GM20431 (cell line): Measurements from ENCODE around the gene SHISA5.
"Not testable (repeated sequence)": the region's sequence is repeated elsewhere in the genome, so short reads cannot be mapped to it uniquely, and the experiment has no call there.

Experiments used
- in situ Hi-C: fragments of 300-500 bp; cut with MseI, MboI; formaldehyde crosslinking; loops from one replicate; pipeline ENCODE4 v1.15.0; 2020; ENCODE audit warnings: low sequenced_read_pairs; ENCODE audit not compliant: unreplicated experiment

The SHISA5 gene

DNA sequence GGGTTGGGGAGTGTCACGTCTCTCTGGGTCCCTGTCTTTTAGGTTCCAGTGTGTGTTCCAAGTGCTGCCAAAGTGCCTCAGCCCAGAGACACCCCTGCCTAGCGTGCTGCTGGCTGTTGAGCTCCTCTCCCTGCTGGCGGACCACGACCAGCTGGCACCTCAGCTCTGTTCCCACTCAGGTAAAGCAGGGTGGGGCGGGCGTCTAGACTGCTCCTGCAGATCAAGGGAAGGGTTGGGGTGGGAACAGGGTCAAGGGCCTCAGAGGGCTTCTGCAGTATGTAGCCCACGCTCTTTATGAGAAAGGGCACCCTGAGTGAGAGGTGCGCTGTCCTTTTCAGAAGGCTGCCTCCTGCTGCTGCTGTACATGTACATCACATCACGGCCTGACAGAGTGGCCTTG lies 40.3 kb downstream of the SHISA5 start:
- in situ Hi-C loops, result no loop called here

DNA sequence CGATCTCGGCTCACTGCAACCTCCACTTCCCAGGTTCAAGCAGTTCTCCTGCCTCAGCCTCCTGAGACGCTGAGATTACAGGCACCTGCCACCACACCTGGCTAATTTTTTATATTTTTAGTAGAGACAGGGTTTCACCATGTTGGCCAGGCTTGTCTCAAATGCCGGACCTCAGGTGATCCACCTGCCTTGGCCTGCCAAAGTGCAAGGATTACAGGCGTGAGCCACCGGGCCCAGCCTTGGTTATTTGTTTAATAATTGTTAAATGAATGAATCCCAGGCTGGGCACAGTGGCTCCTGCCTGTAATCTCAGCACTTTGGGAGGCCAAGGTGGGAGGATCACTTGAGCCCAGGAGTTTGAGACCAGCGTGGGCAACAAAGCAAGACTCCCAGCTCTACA lies 42.2 kb downstream of the SHISA5 start:
- in situ Hi-C loops, result not testable (repeated sequence)

DNA sequence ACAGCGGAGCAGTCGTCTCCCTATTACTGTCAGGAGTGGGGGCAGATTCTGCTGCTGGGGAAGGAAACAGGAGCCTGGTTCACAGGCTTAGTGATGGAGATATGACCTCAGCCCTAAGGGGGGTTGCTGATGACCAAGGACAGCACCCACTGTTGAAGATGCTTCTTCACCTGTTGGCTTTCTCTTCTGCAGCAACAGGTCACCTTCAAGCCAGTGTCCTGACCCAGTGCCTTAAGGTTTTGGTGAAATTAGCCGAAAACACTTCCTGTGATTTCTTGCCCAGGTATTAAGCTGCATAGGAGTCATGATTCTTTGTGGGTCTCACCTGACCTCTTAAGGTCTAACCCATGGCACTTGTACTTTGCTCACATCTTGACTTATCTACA lies 43.5 kb downstream of the SHISA5 start:
- in situ Hi-C loops, result no loop called here

DNA sequence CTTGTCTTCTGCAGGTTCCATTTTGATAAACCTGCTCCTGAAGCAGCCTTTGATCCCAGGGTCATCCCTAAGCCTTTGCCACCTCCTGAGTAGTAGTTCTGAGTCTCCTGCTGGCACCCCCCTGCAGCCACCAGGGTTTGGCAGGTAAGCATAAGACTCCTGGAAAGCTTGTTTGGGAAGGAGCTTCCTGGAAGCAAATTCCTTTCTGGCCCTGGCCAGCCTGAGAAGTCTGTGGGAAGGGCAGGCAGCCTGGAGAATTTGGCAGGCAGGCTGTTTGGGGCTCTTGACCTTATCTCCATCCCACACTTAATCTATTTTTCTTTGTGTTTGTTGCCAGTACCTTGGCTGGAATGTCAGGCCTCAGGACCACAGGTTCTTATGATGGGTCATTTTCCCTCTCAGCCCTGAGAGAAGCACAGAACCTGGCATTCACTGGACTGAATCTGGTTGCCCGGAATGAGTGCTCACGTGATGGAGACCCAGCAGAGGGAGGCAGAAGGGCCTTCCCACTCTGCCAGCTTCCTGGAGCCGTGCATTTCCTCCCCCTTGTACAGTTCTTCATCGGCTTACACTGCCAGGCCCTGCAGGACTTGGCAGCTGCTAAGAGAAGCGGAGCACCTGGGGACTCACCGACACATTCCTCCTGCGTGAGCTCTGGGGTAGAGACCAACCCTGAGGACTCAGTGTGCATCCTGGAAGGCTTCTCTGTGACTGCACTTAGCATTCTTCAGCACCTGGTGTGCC lies 44.0 kb downstream of the SHISA5 start:
- in situ Hi-C loops, result no loop called here

DNA sequence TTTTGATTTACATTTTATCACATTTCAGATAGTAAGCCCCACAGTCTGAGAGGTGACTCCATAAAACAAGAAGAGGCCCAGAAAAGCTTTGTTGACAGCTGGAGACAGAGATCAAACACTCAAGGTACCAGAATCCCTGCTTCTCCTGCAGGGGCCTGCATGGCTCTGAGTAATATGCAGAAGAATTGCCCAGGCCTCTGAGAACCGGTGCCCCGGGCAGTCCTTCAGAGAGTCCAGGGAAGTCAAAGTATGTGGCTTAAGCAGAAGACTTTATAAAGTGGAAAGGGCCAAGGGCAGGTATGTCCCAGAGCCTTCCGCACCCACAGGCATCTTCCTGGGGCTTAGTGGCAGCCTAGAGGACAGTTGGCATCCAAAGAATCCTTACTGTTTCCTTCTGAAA lies 44.6 kb downstream of the SHISA5 start:
- in situ Hi-C loops, result no loop called here

DNA sequence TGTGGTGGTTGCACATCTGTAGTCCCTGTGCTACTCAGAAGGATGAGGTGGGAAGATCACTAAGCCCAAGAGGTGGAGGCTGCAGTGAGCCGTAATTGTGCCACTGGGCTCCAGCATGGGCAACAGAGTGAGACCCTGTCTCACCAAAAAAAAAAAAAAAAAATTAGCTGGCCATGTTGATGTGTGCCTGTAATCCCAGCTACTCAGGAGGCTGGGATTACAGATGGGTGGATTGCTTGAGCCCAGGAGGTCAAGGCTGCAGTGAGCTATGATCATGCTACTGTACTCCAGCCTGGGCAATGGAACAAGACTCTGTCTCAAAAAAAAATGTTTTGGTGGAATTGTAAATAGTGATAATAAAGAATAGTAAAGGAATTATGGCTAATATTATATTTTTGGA lies 47.5 kb downstream of the SHISA5 start:
- in situ Hi-C loops, result no loop called here

DNA sequence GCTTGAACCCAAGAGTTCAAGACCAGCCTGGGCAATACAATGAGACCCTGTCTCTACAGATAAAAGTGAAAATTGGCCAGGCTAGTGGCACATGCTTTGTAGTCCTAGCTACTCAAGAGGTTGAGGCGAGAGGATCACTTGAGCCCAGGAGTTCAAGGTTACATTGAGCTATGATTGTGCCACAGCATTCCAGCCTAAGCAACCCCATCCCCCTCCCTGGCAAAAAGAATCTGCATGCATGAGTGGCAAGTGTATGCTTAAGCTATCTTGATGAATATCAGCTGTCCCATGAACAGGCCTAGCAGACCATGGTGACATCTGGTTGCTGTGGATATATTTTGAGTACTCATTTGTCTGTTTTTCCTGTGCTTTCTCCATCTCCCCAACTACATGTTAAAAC lies 52.7 kb downstream of the SHISA5 start:
- in situ Hi-C loops, result no loop called here

DNA sequence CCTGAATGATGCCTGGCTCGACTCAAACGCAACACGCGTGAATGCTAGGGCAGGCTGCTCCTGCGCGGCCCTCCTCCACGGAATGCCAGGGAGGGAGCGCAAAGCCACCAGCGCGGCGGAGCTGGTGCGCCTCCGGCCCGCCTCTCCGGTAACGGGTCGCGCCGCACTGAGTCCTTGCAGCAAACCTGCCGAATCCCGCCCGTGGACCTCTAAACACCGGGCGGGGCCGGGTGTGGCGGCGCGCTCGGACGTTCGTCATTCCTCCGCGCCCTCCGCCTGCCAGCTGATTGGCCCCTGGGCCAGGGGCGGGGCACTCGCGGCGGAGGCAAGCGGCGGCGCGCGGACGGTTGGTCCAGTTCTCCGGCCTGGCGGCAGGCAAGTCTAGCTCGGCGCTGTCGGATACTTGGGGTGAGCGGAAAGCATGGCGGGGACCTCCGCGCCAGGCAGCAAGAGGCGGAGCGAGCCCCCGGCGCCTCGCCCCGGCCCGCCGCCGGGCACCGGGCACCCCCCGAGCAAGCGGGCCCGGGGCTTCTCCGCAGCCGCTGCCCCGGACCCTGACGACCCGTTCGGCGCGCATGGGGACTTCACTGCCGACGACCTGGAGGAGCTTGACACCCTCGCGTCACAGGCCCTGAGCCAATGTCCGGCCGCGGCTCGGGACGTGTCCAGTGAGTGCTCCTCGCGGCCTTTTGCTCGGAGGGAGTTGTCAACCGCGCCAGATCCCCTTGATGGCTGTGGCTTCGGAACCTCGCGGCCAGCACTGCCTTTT lies 57.4 kb downstream of the SHISA5 start, which contains the start of gene ATRIP:
Gene ATRIP, plus strand, starts transcription at position 313 of the 769 bp plus-strand sequence. Its CDS starts 109 bp downstream, at position 422.
- in situ Hi-C loops, result no loop called here

DNA sequence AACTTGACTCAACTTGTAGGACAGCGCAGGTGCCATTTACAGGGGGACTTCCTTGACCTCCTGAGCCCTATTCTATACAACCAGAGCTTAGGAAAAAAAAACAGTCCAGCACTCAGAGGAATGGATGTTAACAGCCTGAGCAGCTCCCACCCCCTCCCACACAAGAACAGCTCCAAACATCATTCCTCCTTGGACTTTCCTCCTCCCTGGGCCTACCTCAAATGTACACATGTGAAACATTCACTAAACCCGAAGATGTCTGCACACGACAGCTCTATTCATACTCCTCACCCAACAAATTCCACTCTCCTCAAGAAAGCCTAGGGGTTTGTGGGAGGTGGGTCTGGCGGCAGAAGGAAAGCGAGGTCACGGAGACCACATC lies 57.9 kb downstream of the SHISA5 start:
- in situ Hi-C loops, result no loop called here

DNA sequence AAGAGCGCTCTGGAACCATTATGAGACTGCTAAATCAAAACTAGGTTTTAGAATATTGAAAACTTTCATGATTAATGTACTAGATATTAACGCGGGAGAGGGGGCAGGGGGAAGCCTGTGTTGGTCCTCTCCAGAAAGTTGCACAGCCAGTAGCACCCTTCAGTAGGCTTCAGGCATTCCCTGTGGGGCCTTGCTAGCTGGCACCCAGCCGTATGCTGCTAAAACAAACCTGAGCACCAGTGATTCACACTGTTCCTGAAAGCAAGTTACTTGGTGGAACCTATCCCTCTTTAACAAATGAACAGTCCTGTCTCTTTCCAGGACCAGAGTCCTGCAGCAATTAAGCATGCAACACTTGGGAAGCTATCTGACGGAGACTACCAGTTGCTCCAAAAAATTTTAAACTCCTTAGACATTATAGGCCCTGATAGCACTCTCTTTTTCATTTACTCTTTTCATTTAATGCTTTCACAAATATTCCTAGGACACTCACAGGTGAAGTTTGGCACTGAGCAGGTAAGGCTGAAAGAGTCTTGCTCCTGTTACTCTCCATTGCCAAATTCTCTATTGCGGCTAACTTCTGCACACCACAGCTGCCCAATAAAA lies 58.6 kb downstream of the SHISA5 start:
- in situ Hi-C loops, result no loop called here

DNA sequence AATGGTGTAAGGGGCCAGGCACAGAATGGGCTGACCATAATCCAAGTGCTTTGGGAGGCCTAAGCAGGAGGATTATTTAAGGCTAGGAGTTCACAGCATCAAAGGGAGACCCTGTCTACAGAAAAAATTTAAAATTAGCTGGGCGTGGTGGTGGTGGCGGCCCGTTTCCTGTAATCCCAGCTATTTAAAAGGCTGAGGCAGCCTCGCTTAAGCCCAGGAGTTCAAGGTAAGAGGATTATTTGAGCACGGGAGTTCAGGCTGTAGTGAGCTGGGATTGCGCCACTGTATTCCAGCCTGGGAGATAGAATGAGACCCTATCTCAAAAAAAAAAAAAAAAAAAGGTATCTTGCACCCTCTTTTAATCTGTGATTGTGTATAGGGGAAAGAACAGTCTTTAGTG lies 62.0 kb downstream of the SHISA5 start:
- in situ Hi-C loops, result no loop called here

DNA sequence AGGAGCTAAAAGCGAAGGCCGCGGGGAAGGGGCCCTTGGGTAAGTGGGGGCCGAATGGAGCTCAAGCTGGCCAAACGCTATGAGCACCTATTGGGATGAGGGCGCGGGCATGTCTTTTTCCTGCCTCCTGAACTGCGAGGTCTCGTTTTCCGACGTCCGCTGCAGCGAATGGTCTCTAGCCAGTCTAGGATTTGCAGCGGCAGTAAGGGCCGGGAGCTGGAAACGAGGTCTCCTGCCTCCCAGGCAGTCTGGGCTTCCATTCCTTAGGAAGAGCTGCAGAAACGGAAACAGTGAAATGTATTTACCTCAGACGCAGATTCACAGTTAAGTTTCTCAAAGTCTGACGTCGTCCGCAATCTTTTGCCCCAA lies 63.4 kb downstream of the SHISA5 start:
- in situ Hi-C loops, result no loop called here

DNA sequence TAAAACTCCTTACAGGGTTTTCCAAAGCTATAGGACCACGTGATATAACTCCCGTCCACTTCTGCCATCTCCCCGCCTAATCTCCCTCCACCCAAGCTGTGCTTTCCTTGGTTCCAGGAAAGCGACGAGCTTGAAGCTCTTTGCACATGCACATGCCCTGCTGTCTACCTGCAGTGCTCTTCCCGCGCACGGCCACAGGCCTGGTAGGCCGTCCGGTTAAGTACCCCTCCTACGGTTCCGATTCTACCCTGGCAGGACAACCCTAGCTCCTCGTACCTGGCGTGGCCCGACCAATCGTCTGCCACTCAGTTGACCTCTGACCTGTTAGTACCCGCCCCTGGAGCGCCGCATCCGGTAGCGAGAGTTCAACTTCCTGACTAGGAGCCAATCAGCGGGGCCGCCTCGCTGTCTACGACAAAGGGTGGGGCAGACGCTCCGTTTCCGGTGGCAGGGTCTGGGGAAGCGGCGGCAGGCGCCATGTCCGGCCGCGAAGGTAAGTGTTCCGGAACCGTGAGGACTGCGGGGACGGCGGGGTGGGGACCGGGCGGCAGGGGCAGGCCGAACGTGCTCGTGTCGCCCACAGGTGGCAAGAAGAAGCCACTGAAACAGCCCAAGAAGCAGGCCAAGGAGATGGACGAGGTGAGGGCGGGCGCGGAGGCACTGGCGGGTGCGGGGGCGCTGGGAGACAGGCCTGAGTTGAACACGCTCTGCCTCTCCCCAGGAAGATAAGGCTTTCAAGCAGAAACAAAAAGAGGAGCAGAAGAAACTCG lies 64.0 kb downstream of the SHISA5 start, which contains the start of the genes CCDC51 and TMA7:
Gene CCDC51, minus strand, starts transcription at position 300 of the 770 bp plus-strand sequence. CDS start 4,991 bp downstream, outside the sequence.
Gene TMA7, plus strand, starts transcription at position 438 of the 770 bp plus-strand sequence. Its CDS starts 40 bp downstream, at position 478.
- in situ Hi-C loops, result loop anchor here (10.0 kb wide), 1 partner anchor 205 kb away; no protein-coding TSS in a partner anchor

DNA sequence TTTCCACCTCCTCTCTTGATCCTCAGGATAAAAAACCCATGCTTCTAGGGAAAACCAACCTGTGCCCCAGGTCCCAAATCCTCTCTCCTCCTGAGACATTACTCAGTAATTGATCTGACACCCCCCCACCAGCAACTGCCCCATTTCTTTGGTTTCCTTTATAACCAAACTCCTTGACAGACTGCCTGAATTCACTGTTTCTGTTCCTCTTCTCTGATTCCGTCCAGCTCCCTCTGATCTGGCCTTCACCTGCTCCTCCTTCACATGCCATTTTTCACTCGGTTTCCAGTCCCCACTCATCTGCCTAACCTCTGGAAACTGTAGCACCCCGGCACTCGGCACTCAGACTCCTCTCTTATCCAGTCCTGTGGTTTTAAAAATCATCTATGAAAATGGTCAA lies 66.2 kb downstream of the SHISA5 start:
- in situ Hi-C loops, result loop anchor here (10.0 kb wide), 1 partner anchor 203 kb away; no protein-coding TSS in a partner anchor

DNA sequence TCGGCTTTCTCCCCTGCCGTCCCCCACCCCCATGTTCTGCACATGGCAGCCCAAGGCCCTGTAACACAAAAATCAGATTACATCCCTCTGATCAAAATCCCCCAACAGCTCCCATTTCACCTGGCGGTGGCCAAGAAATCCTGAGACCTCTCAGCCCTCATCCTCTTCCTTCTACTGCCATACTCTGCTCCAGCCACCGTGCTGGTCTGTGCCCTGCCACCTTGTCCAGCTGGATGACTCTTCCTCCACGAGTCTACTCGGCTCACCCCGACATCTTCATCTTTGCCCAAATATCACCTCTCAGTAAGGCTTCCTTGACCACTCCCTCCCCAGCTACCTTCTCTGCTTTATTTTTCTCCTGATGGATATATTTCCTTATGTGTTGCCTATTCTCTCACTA lies 67.1 kb downstream of the SHISA5 start:
- in situ Hi-C loops, result loop anchor here (10.0 kb wide), 1 partner anchor 202 kb away; no protein-coding TSS in a partner anchor

DNA sequence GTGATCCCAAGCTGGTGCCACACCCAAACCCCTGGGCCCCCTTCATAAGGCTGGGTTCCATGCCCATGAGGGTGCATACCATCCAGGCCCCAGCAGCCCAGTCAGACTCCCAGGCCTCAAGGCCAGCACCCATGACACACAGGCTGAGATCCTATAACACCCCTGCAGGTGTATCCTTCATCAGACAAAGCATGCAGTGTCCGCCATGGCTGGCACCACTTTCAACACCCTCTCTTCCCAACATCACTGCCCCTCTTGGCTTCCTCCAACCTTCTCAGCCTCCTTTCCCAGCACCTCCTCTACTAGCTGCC lies 67.5 kb downstream of the SHISA5 start:
- in situ Hi-C loops, result loop anchor here (10.0 kb wide), 1 partner anchor 202 kb away; no protein-coding TSS in a partner anchor

DNA sequence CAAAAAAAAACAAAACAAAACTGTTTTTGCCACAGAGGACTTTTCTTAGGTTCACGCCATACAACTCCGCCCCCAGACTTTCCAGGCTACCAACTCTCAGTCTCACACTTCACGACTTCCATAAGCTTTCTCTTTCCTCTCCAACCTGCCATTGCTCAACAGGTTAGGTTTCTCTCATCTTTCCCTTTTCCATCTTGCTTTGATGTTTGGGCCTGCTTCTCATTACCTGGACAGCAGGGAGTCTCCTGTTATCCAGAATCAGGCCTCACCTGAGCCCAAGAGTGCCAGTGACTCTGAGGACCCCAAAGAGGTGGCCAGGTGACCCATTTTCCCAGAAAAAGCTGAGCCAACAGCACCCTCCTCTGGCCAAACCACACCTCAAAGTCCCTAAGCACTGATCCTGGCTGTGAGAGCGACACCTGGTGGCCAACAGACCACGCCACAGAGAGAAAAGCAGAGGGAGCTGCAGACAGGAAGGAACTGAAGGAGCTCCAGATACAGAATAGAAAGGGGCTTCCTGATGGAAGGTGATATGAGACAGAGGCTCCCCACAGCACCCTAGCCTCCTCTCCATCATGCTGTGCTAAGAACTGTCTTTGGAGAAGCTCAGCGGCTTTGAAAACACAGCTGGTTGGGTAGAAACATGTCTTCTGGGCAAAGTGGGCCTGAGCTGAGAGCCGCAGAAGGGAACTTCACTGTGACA lies 68.0 kb downstream of the SHISA5 start:
- in situ Hi-C loops, result loop anchor here (10.0 kb wide), 1 partner anchor 201 kb away; no protein-coding TSS in a partner anchor

DNA sequence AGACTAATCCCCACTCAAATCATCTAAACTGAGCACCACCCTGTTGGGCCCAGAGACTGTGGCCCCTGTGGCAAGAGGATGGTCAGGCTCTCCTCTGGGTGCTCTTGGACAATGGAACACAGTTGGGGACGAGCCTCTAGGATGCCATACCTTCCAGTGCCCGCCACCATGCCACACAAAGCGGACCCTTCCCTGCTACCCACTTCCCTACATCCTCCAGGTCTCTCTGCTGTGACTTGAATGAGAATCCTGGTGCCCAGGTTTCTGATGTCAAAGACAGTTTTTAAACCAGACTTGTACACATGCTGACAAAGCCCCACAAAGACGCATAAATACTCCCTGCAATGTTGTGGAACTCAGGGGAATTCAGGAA lies 68.8 kb downstream of the SHISA5 start:
- in situ Hi-C loops, result loop anchor here (10.0 kb wide), 1 partner anchor 200 kb away; no protein-coding TSS in a partner anchor

DNA sequence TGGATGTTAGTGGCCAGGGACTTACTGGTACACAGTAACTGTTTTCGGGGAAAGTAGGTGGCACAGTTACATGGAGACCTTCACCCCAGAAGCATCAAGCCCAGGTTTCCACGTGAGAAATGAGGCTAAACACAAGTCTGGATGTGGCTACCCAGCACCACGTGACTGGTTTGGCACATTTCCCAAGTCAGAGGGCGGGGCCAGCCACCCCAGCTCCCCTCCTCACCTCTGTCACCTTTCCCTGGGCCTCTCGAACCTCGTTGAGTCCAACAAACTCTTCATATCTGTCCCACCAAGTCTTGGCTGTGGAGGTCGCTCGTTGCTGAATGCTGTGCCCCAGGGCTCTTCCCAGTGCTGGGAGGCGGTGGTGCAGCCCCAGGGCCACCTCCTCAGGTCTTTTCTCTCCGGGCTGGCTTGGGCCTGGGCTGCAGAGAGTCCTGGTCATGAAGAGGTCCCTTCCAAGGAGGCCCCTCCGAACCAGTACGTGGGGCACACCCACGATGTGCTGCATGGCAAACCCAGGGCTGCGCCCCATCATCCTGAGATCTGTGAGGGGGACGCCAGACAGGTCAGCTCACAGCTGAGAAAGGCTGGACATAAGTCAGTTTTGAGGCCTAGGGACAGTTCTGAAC lies 69.3 kb downstream of the SHISA5 start:
- in situ Hi-C loops, result loop anchor here (10.0 kb wide), 1 partner anchor 200 kb away; no protein-coding TSS in a partner anchor
